Esophagus muscularis mucosa (tissue), 4 donors: ENCODE data around the gene SMO. TPM values are rescaled to one million over a fixed set of nuclear protein-coding genes. Genes with fewer than 3 reads are reported as not detected.
"Not testable (repeated sequence)": the region's sequence is repeated elsewhere in the genome, so short reads cannot be mapped to it uniquely, and the experiment has no call there.

Experiments
- DNase-seq: peaks from one replicate; pipeline ENCODE4 v3.0.0-alpha.2; 2017; ENCODE audit errors: extremely low spot score
- H3K27ac ChIP-seq, 4 donors: fragments of 200-600 bp; sonication (generic); replicated peaks in 1 of 4; 1 replicate in 3 of 4; 2 replicates in 1 of 4; pipeline ENCODE4 v1.5.1; 2016 to 2019; ENCODE audit warnings: mild to moderate bottlenecking in 1 of 4
- H3K27me3 ChIP-seq, 4 donors: fragments of 200-600 bp; sonication (generic); one replicate each; pipeline versions ENCODE4 v1.5.1 to v1.6.0; 2016 to 2019
- H3K36me3 ChIP-seq, 4 donors: fragments of 200-600 bp; sonication (generic); one replicate each; pipeline ENCODE4 v1.5.1; 2016 to 2019
- H3K4me1 ChIP-seq, 4 donors: fragments of 200-600 bp; sonication (generic); one replicate each; pipeline ENCODE4 v1.5.1; 2016 to 2019
- H3K4me3 ChIP-seq, 4 donors: fragments of 200-600 bp; sonication (generic); 1 replicate in 2 of 4; 2 replicates in 2 of 4; pipeline ENCODE4 v1.5.1; 2016 to 2019; ENCODE audit warnings: mild to moderate bottlenecking in 4 of 4, moderate library complexity in 1 of 4
- H3K9me3 ChIP-seq, 4 donors: fragments of 200-600 bp; sonication (generic); 1 replicate in 3 of 4; 2 replicates in 1 of 4; pipeline ENCODE4 v1.5.1; 2016 to 2019
- CTCF ChIP-seq, 3 experiments: fragments of 200-600 bp in 2 of 3; fragments of 450-650 bp in 1 of 3; sonication (generic) in 2 of 3; IDR thresholded peaks; one replicate each; pipeline ENCODE4 v1.5.1; 2017 to 2019; ENCODE audit warnings: antibody characterized with exemption in 3 of 3, mild to moderate bottlenecking in 2 of 3, moderate library complexity in 1 of 3
- EP300 ChIP-seq: sonication (generic); formaldehyde crosslinking; IDR thresholded peaks from one replicate; pipeline ENCODE4 v1.6.1; 2017; ENCODE audit warnings: antibody characterized with exemption
- POLR2A ChIP-seq: fragments of 450-650 bp; IDR thresholded peaks from one replicate; pipeline ENCODE4 v1.6.1; 2017; ENCODE audit warnings: antibody characterized with exemption, moderate library complexity, mild to moderate bottlenecking, low read depth
- POLR2AphosphoS5 ChIP-seq, 2 donors: sonication (generic); formaldehyde crosslinking; IDR thresholded peaks; one replicate each; pipeline ENCODE4 v1.6.1; 2017; ENCODE audit warnings: antibody characterized with exemption in 2 of 2
- WGBS: methylation state at CpG from one replicate; pipeline ENCODE4 v1.1.5; 2018; 5-methylcytosine and 5-hydroxymethylcytosine counted together
- intact Hi-C: fragments of 100-400 bp; cut with DNase I; formaldehyde crosslinking; loops from one replicate; pipeline ENCODE4 v1.15.1; 2023
- total RNA-seq, 4 donors: library from RNA; depleted of rRNA; stranded (reverse); fragments of >200 nt; gene quantifications; one replicate each; pipeline versions ENCODE4 v1.1.0 to v1.2.1, GENCODE V29; 2016

SMO gene
- total RNA-seq, 4 donors from 2014 or later = 8.7 to 23.9 (median 14.5) TPM

GRCh38 chr7:129168231-129169021 is 20.0 kb upstream of the SMO start:
- Histone ChIP-seq H3K27ac (peak overlapping the region; percentile 45 to 69 (median 60)), H3K36me3 (no peaks in the 10 kb centered on the region), H3K4me3 (peak overlapping the region; percentile 57 to 62 (median 61)), H3K9me3 (no peaks in the 10 kb centered on the region), H3K4me1 (peaks cover 0 to 28% (median 24%) of the 10 kb centered on the region in 4 donors), H3K27me3 (no peaks in the 10 kb centered on the region)
- intact Hi-C loops = no loop called here
- 33% methylated on average over 19 of the region's 20 CpGs for WGBS
- TF ChIP-seq CTCF (IDR thresholded peaks at IDR 0.05) = no peak
- DNase-seq = no peak

GRCh38 chr7:129169171-129169671 is 19.2 kb upstream of the SMO start:
- 17% methylated on average over 23 of the region's 47 CpGs for WGBS
- TF ChIP-seq POLR2A (no peak), POLR2AphosphoS5 (IDR thresholded peaks at IDR 0.05) (no peak), EP300 (no peak)
- peak overlapping the region; percentile 45 to 69 (median 60) for H3K27ac ChIP-seq
- H3K27me3 ChIP-seq = no peaks in the 10 kb centered on the region
- H3K36me3 ChIP-seq = no peaks in the 10 kb centered on the region
- intact Hi-C loops = no loop called here
- DNase-seq = no peak
- peak overlapping the region; percentile 57 to 62 (median 61) for H3K4me3 ChIP-seq
- H3K4me1 ChIP-seq = peaks cover 0 to 28% (median 24%) of the 10 kb centered on the region in 4 donors
- H3K9me3 ChIP-seq = no peaks in the 10 kb centered on the region

- peaks cover 0 to 28% (median 24%) of the 10 kb centered on the region in 4 donors for H3K4me1 ChIP-seq
These were observed 18.6 kb upstream of the SMO start for GRCh38 chr7:129169686-129170440.

DNA sequence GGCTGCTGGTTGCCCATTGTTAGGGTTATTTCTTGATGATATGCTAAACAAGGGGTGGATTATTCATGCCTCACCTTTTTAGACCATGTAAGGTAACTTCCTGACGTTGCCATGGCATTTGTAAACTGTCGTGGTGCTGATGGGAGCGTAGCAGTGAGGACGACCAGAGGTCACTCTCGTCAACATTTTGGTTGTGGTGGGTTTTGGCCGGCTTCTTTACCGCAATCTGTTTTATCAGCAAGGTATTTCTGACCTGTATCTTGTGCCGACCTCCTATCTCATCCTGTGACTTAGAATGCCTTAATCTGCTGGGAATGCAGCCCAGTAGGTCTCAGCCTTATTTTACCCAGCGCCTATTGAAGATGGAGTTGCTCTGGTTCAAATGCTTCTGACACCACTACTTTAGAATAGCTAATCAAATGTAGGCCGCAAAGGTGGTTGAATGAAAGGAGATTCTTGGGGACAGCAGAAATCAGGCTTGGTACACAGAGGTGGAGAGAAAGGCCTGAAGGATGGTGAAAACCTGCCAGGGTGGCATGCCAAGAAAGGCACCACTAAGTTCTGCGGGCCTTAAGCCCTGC is 17.9 kb upstream of the SMO start:
- Histone ChIP-seq H3K27me3 (no peaks in the 10 kb centered on the region), H3K27ac (peak overlapping the region in 1 of 4 donors; percentile 67), H3K4me3 (no peak overlapping the region), H3K9me3 (no peaks in the 10 kb centered on the region), H3K4me1 (peaks cover 0 to 28% (median 24%) of the 10 kb centered on the region in 4 donors), H3K36me3 (no peaks in the 10 kb centered on the region)
- intact Hi-C loops = no loop called here
- 93% methylated on average over 11 of the region's 11 CpGs for WGBS
- DNase-seq = no peak
- TF ChIP-seq CTCF (IDR thresholded peaks at IDR 0.05) (no peak), EP300 (no peak), POLR2AphosphoS5 (IDR thresholded peaks at IDR 0.05) (no peak), POLR2A (no peak)

More at GRCh38 chr7:129169686-129170440, 18.6 kb upstream of the SMO start:
- intact Hi-C loops = no loop called here
- DNase-seq = no peak
- Histone ChIP-seq H3K9me3 (no peaks in the 10 kb centered on the region), H3K27ac (peak overlapping the region; percentile 45 to 69 (median 60)), H3K4me3 (peak overlapping the region; percentile 57 to 62 (median 61)), H3K27me3 (no peaks in the 10 kb centered on the region), H3K36me3 (no peaks in the 10 kb centered on the region)
- no peak for TF ChIP-seq POLR2A
- no peak for TF ChIP-seq POLR2AphosphoS5 (IDR thresholded peaks at IDR 0.05)
- no peak for TF ChIP-seq CTCF (IDR thresholded peaks at IDR 0.05)
- TF ChIP-seq EP300 = no peak
- WGBS = 55% methylated on average over 16 of the region's 16 CpGs

- WGBS = 98% methylated on average over 7 of the region's 7 CpGs
- H3K27me3 ChIP-seq, intact Hi-C loops, H3K27ac ChIP-seq, DNase-seq, H3K9me3 ChIP-seq, H3K4me3 ChIP-seq, H3K36me3 ChIP-seq: not testable (repeated sequence)
- H3K4me1 ChIP-seq = peaks cover 0 to 16% (median 15%) of the 10 kb centered on the region in 4 donors
These were observed 14.6 kb upstream of the SMO start for GRCh38 chr7:129173861-129174260.
